Midbrain (tissue), 1 donor: ENCODE measurements around the gene ZBTB38.

Experiments used
- DNase-seq: peaks from one replicate; lab custom pipeline; 2025; lab: John Stamatoyannopoulos, UW

The ZBTB38 gene

GRCh38 chr3:141386126-141386488 is 17.8 kb downstream of the ZBTB38 start:
- peak; percentile 70 for DNase-seq

- peak; percentile 72 for DNase-seq
Measured at GRCh38 chr3:141386611-141387111, 18.4 kb downstream of the ZBTB38 start.

- DNase-seq: peak; percentile 20
Measured at GRCh38 chr3:141387516-141387915, 19.2 kb downstream of the ZBTB38 start.

GRCh38 chr3:141388395-141388794 is 20.1 kb downstream of the ZBTB38 start:
- DNase-seq: no peak

- no peak for DNase-seq
Measured at GRCh38 chr3:141388823-141389621, 20.7 kb downstream of the ZBTB38 start.

- DNase-seq: no peak
Measured at GRCh38 chr3:141389703-141390102, 21.4 kb downstream of the ZBTB38 start.

- DNase-seq: no peak
Measured at GRCh38 chr3:141390747-141391146, 22.4 kb downstream of the ZBTB38 start.

GRCh38 chr3:141391298-141391990 is 23.1 kb downstream of the ZBTB38 start:
- no peak for DNase-seq

- DNase-seq: no peak
Measured at GRCh38 chr3:141391991-141392316, 23.6 kb downstream of the ZBTB38 start.

GRCh38 chr3:141392416-141392815 is 24.1 kb downstream of the ZBTB38 start:
- no peak for DNase-seq

GRCh38 chr3:141392897-141393734 is 24.8 kb downstream of the ZBTB38 start:
- DNase-seq: peak; percentile 50

- DNase-seq: no peak
Measured at GRCh38 chr3:141393735-141394076, 25.4 kb downstream of the ZBTB38 start.

GRCh38 chr3:141394560-141394959 is 26.3 kb downstream of the ZBTB38 start:
- no peak for DNase-seq

GRCh38 chr3:141395005-141395589 is 26.8 kb downstream of the ZBTB38 start:
- DNase-seq: no peak

GRCh38 chr3:141397996-141398395 is 29.7 kb downstream of the ZBTB38 start:
- no peak for DNase-seq

GRCh38 chr3:141399200-141399599 is 30.9 kb downstream of the ZBTB38 start:
- DNase-seq: no peak

GRCh38 chr3:141400073-141400971 is 32.0 kb downstream of the ZBTB38 start:
- DNase-seq: no peak

- DNase-seq: no peak
Measured at GRCh38 chr3:141401095-141401494, 32.8 kb downstream of the ZBTB38 start.

- peak; percentile 57 for DNase-seq
Measured at GRCh38 chr3:141401573-141402475, 33.5 kb downstream of the ZBTB38 start.
